HepG2 (cell line): ENCODE measurements around the gene PUS3. TPM values are rescaled to one million over a fixed set of nuclear protein-coding genes. Genes with fewer than 3 reads are reported as not detected.

Experiments
- ASH2L ChIP-seq: fragments of 300-600, 200-600 bp; sonication (generic); IDR thresholded peaks from 2 replicates; pipeline ENCODE4 v1.7.0; 2017; ENCODE audit warnings: low read depth, mild to moderate bottlenecking, moderate library complexity, mixed read lengths, low read length; ENCODE audit not compliant: insufficient read length
- CCAR2 ChIP-seq: fragments of 200-400 bp; formaldehyde crosslinking; optimal IDR thresholded peaks from 2 replicates; pipeline ENCODE3; 2018; ENCODE audit warnings: low read depth, mild to moderate bottlenecking, low read length, moderate library complexity
- CCDC6 ChIP-seq: sonication (generic); formaldehyde crosslinking; IDR thresholded peaks from 2 replicates; pipeline ENCODE4 v1.8.1; 2022; ENCODE audit warnings: mild to moderate bottlenecking, missing genetic modification reagents, moderate library complexity
- CHCHD3 ChIP-seq: sonication (generic); formaldehyde crosslinking; IDR thresholded peaks from 2 replicates; pipeline ENCODE4 v1.8.0; 2022; ENCODE audit warnings: mild to moderate bottlenecking, missing genetic modification reagents, moderate library complexity
- DRAP1 ChIP-seq: IDR thresholded peaks from 2 replicates; pipeline ENCODE4 v1.6.1; 2016; ENCODE audit warnings: missing genetic modification reagents, missing compliant biosample characterization
- E2F1 ChIP-seq: sonication (generic); formaldehyde crosslinking; IDR thresholded peaks from 2 replicates; pipeline ENCODE4 v1.5.0; 2020; ENCODE audit warnings: missing genetic modification reagents
- FUBP1 ChIP-seq: sonication (generic); formaldehyde crosslinking; IDR thresholded peaks from 2 replicates; pipeline ENCODE4 v1.5.1; 2020; ENCODE audit warnings: missing genetic modification reagents, mild to moderate bottlenecking, borderline replicate concordance
- HNF4A ChIP-seq: sonication (generic); formaldehyde crosslinking; IDR thresholded peaks from 2 replicates; pipeline ENCODE4 v1.4.0; 2020; ENCODE audit warnings: missing genetic modification reagents
- KMT2A ChIP-seq: sonication (generic); formaldehyde crosslinking; IDR thresholded peaks from 2 replicates; pipeline ENCODE4 v1.4.0; 2020; ENCODE audit warnings: missing genetic modification reagents
- MZF1 ChIP-seq: sonication (generic); formaldehyde crosslinking; IDR thresholded peaks from 2 replicates; pipeline ENCODE4 v1.8.1; 2023; ENCODE audit warnings: mild to moderate bottlenecking, missing genetic modification reagents, borderline replicate concordance
- RBFOX2 ChIP-seq: fragments of 200-400 bp; formaldehyde crosslinking; IDR thresholded peaks from 2 replicates; pipeline ENCODE4 v1.6.1; 2017; ENCODE audit warnings: low read depth, mild to moderate bottlenecking, low read length
- REXO4 ChIP-seq: sonication (generic); formaldehyde crosslinking; IDR thresholded peaks from 2 replicates; pipeline ENCODE4 v1.8.0; 2022; ENCODE audit warnings: missing genetic modification reagents, mild to moderate bottlenecking, borderline replicate concordance
- SP140L ChIP-seq: sonication (generic); formaldehyde crosslinking; IDR thresholded peaks from 2 replicates; pipeline ENCODE4 v1.4.0; 2020; ENCODE audit warnings: missing genetic modification reagents, borderline replicate concordance
- ZBTB2 ChIP-seq: sonication (generic); formaldehyde crosslinking; IDR thresholded peaks from 2 replicates; pipeline ENCODE4 v1.8.0; 2022; ENCODE audit warnings: low read depth, missing genetic modification reagents
- ZFP82 ChIP-seq: sonication (generic); formaldehyde crosslinking; IDR thresholded peaks from 2 replicates; pipeline ENCODE4 v1.5.1; 2020; ENCODE audit warnings: mild to moderate bottlenecking, missing genetic modification reagents, borderline replicate concordance
- ZNF263 ChIP-seq: sonication (generic); formaldehyde crosslinking; IDR thresholded peaks from 2 replicates; pipeline ENCODE4 v1.4.0; 2020; ENCODE audit warnings: missing genetic modification reagents
- ZNF431 ChIP-seq: sonication (generic); formaldehyde crosslinking; IDR thresholded peaks from 2 replicates; pipeline ENCODE4 v1.9.0; 2022; ENCODE audit warnings: missing genetic modification reagents, low read depth, mild to moderate bottlenecking, borderline replicate concordance
- ZNF639 ChIP-seq: conservative IDR thresholded peaks from 2 replicates; pipeline ENCODE4 v1.6.1; 2018; ENCODE audit warnings: missing genetic modification reagents
- ZNF768 ChIP-seq: sonication (generic); formaldehyde crosslinking; IDR thresholded peaks from 2 replicates; pipeline ENCODE4 v1.4.0; 2020; ENCODE audit warnings: missing genetic modification reagents
- polyA plus RNA-seq, 8 experiments: library from polyadenylated mRNA; depleted of rRNA in 3 of 8; stranded (reverse) in 7 of 8; unstranded in 1 of 8; fragments of >200 nt; fragmentation: Illumina TruSeq in 4 of 8; extraction: Trizol in 4 of 8; gene quantifications; 2 replicates each; pipeline versions ENCODE4 v1.2.1 to v1.2.3, GENCODE V29; 2011 to 2016; ENCODE audit warnings: low read depth in 4 of 8, missing spikeins in 1 of 8, mixed read lengths in 1 of 8; ENCODE audit not compliant: insufficient read depth in 1 of 8
- total RNA-seq, 5 experiments: library from RNA; depleted of rRNA; stranded (reverse); fragments of >200 nt; fragmentation: Illumina TruSeq; extraction: Trizol; gene quantifications; 2 replicates each; pipeline ENCODE4 v1.2.3, GENCODE V29; 2016; ENCODE audit warnings: low read depth in 1 of 5

The PUS3 gene
- total and polyA plus RNA-seq, 2 of the 13 experiments (the other 11 are each of a cell fraction or from before 2014, with no cell fraction given): 6.0 to 18.2 TPM

GRCh38 chr11:125887373-125888324 is 15.4 kb downstream of the PUS3 start, which contains the start of gene HYLS1 (continued):
- TF ChIP-seq SP140L (CRISPR knock-in tag) (no peak), HNF4A (CRISPR knock-in tag) (peak; percentile 7; the same call in 1 of the 2 replicates), ZFP82 (no peak), ZBTB2 (CRISPR knock-in tag) (0 out of 2 replicates have a peak, but pooled peaks have one; percentile 54), REXO4 (CRISPR knock-in tag) (peak; percentile 62; the same call in 1 of the 2 replicates), KMT2A (CRISPR knock-in tag) (0 out of 2 replicates have a peak, but pooled peaks have one; percentile 40), FUBP1 (CRISPR knock-in tag) (no peak), ZNF263 (CRISPR knock-in tag) (0 out of 2 replicates have a peak, but pooled peaks have one; percentile 22), CCDC6 (CRISPR knock-in tag) (peak; percentile 60; the same call in 1 of the 2 replicates), MZF1 (CRISPR knock-in tag) (no peak), CCAR2 (no peak), CHCHD3 (CRISPR knock-in tag) (peak; percentile 90; the same call in 1 of the 2 replicates), DRAP1 (CRISPR knock-in tag) (peak; percentile 79), ZNF768 (peak; percentile 66), ASH2L (peak; percentile 37), ZNF431 (CRISPR knock-in tag) (0 out of 2 replicates have a peak, but pooled peaks have one; percentile 70), RBFOX2 (peak; percentile 93), ZNF639 (CRISPR knock-in tag) (no peak), E2F1 (CRISPR knock-in tag) (no peak)
